DND-41 (cell line): ENCODE results near the gene WARS2.

ENCODE experiments used
- EZH2 ChIP-seq: IDR thresholded peaks from 3 replicates; pipeline ENCODE4 v1.6.1; 2012; ENCODE audit warnings: borderline replicate concordance, low read depth, mild to moderate bottlenecking, moderate library complexity, low read length, inconsistent platforms; ENCODE audit not compliant: severe bottlenecking
- TF ChIP-seq, protein P1 (sequence below): IDR thresholded peaks from 2 replicates; pipeline ENCODE4 v1.5.1; 2012; ENCODE audit warnings: borderline replicate concordance, low read length, moderate library complexity, mild to moderate bottlenecking; ENCODE audit not compliant: poor library complexity, severe bottlenecking; ENCODE audit errors: extremely low read depth

DNA sequence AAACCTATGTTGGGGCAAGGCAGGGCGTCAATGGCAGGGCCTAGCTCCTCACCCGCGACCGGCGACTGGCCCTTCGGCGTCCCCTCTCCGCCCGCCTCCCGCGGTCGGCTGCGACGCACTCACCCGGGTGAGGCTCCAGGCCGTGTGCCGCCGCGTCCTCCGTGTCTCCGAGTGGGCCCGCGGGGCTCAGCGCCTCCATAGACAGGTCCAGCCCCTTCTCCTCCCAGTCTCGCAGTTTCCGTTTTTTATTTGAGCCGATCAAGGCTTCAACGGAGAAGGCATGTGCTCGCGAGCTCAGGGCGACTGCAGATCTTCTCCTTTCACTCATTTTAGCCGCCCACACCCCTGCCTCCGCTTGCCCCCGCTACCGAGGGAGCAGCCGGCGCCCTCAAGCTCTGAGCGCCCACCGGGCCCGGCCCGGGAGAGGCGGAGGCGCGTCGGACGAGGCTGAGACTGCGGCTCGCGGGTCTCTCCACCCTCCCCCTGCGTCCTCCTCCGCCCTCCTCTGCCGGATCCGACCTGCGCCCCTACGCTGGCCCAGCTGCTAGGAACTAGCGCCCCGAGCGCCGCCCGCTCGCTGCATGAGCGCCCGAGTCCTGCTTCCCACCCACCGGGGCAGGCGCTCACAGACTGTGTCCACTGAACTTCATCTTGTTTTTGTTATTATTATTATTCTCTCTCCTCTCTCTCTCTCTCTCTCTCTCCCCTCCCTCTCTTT lies 152.8 kb downstream of the WARS2 start:
- TF ChIP-seq, protein P1, sequence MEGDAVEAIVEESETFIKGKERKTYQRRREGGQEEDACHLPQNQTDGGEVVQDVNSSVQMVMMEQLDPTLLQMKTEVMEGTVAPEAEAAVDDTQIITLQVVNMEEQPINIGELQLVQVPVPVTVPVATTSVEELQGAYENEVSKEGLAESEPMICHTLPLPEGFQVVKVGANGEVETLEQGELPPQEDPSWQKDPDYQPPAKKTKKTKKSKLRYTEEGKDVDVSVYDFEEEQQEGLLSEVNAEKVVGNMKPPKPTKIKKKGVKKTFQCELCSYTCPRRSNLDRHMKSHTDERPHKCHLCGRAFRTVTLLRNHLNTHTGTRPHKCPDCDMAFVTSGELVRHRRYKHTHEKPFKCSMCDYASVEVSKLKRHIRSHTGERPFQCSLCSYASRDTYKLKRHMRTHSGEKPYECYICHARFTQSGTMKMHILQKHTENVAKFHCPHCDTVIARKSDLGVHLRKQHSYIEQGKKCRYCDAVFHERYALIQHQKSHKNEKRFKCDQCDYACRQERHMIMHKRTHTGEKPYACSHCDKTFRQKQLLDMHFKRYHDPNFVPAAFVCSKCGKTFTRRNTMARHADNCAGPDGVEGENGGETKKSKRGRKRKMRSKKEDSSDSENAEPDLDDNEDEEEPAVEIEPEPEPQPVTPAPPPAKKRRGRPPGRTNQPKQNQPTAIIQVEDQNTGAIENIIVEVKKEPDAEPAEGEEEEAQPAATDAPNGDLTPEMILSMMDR = no peak
- TF ChIP-seq EZH2 = no peak
